ENCODE results near the gene CUEDC2.

The CUEDC2 gene

GRCh38 chr10:102424916-102425315 is 7.5 kb downstream of the CUEDC2 start:
- DNase-seq (ENCODE audit: low read depth): no peak

GRCh38 chr10:102424145-102424544 is 8.2 kb downstream of the CUEDC2 start:
- no peak for DNase-seq (ENCODE audit: low read depth)

- DNase-seq (ENCODE audit: low read depth): no peak
Observed at GRCh38 chr10:102423372-102423968, 8.9 kb downstream of the CUEDC2 start.

GRCh38 chr10:102422545-102423129 is 9.7 kb downstream of the CUEDC2 start:
- DNase-seq (ENCODE audit: low read depth): no peak

GRCh38 chr10:102421757-102422512 is 10.4 kb downstream of the CUEDC2 start:
- DNase-seq (ENCODE audit: low read depth): no peak

- DNase-seq (ENCODE audit: low read depth): no peak
Observed at GRCh38 chr10:102421507-102421756, 10.9 kb downstream of the CUEDC2 start.

- peak; percentile 91 for DNase-seq (ENCODE audit: low read depth)
Observed at GRCh38 chr10:102420714-102421506, 11.5 kb downstream of the CUEDC2 start, which contains the start of gene FBXL15. TSS of gene FBXL15 (plus strand) at chr10:102420836. CDS start at chr10:102421130, 294 bp downstream.

- no peak for DNase-seq (ENCODE audit: low read depth)
Observed at GRCh38 chr10:102420181-102420713, 12.1 kb downstream of the CUEDC2 start.

GRCh38 chr10:102419269-102420180 is 12.8 kb downstream of the CUEDC2 start:
- peak; percentile 67 for DNase-seq (ENCODE audit: low read depth)

- DNase-seq (ENCODE audit: low read depth): no peak
Observed at GRCh38 chr10:102418622-102419268, 13.6 kb downstream of the CUEDC2 start, which contains the start of gene PSD. TSS of gene PSD (minus strand) at chr10:102418785. CDS start at chr10:102417038, 1,747 bp downstream.

- no peak for DNase-seq (ENCODE audit: low read depth)
Observed at GRCh38 chr10:102416695-102417094, 15.7 kb downstream of the CUEDC2 start.

- DNase-seq (ENCODE audit: low read depth): no peak
Observed at GRCh38 chr10:102416283-102416682, 16.1 kb downstream of the CUEDC2 start.

GRCh38 chr10:102414749-102415148 is 17.6 kb downstream of the CUEDC2 start:
- DNase-seq (ENCODE audit: low read depth): no peak

GRCh38 chr10:102413806-102414561 is 18.4 kb downstream of the CUEDC2 start:
- DNase-seq (ENCODE audit: low read depth): no peak

GRCh38 chr10:102413053-102413705 is 19.2 kb downstream of the CUEDC2 start:
- no peak for DNase-seq (ENCODE audit: low read depth)

- no peak for DNase-seq (ENCODE audit: low read depth)
Observed at GRCh38 chr10:102412293-102412692, 20.1 kb downstream of the CUEDC2 start.

GRCh38 chr10:102411341-102412255 is 20.8 kb downstream of the CUEDC2 start:
- DNase-seq (ENCODE audit: low read depth): no peak

GRCh38 chr10:102410429-102411073 is 21.8 kb downstream of the CUEDC2 start:
- peak; percentile 67 for DNase-seq (ENCODE audit: low read depth)
